Prostate gland (tissue), 2 donors: ENCODE results near the gene ZNF189. TPM values are rescaled to one million over a fixed set of nuclear protein-coding genes. Genes with fewer than 3 reads are reported as not detected.

Experiments
- DNase-seq: peaks from one replicate; pipeline ENCODE4 v3.0.0-alpha.2; 2019; ENCODE audit warnings: low spot score
- H3K27ac ChIP-seq, 2 donors: fragments of 200-600 bp; sonication (generic); 2 replicates each; pipeline ENCODE4 v1.5.1; 2017 to 2019
- H3K27me3 ChIP-seq: fragments of 200-600 bp; sonication (generic); replicated peaks from 2 replicates; pipeline ENCODE4 v1.5.1; 2019; ENCODE audit not compliant: insufficient read depth
- H3K36me3 ChIP-seq, 2 donors: fragments of 200-600 bp; sonication (generic); 1 replicate in 1 of 2; 2 replicates in 1 of 2; pipeline versions ENCODE4 v1.5.1 to v1.8.1; 2017 to 2019
- H3K4me1 ChIP-seq: fragments of 200-600 bp; sonication (generic); replicated peaks from 2 replicates; pipeline ENCODE4 v1.5.1; 2019
- H3K4me3 ChIP-seq, 2 donors: fragments of 200-600 bp; sonication (generic); 2 replicates each; pipeline ENCODE4 v1.5.1; 2017 to 2019
- H3K9me3 ChIP-seq: fragments of 200-600 bp; sonication (generic); 2 replicates; pipeline ENCODE4 v1.5.1; 2017
- POLR2A ChIP-seq: fragments of 450-650 bp; IDR thresholded peaks from one replicate; pipeline ENCODE4 v1.6.1; 2016; ENCODE audit warnings: antibody characterized with exemption, mild to moderate bottlenecking
- POLR2AphosphoS5 ChIP-seq: sonication (generic); formaldehyde crosslinking; IDR thresholded peaks from one replicate; pipeline ENCODE4 v1.6.1; 2017; ENCODE audit warnings: antibody characterized with exemption
- WGBS: methylation state at CpG from one replicate; pipeline ENCODE4 v1.1.5; 2018; 5-methylcytosine and 5-hydroxymethylcytosine counted together
- intact Hi-C: fragments of 100-400 bp; cut with DNase I; formaldehyde crosslinking; loops from one replicate; pipeline ENCODE4 v1.14.2; 2022
- total RNA-seq, 2 donors: library from RNA; depleted of rRNA; stranded (reverse); fragments of >200 nt; gene quantifications; one replicate each; pipeline ENCODE4 v1.1.0, GENCODE V29; 2016
- TF ChIP-seq, protein P1 (sequence below), 4 experiments: fragments of 200-600 bp in 2 of 4; fragments of 450-650 bp in 2 of 4; sonication (generic) in 2 of 4; IDR thresholded peaks; 1 replicate in 3 of 4; 2 replicates in 1 of 4; pipeline ENCODE4 v1.5.1; 2016 to 2019; ENCODE audit warnings: antibody characterized with exemption in 4 of 4, mild to moderate bottlenecking in 2 of 4, moderate library complexity in 2 of 4

The ZNF189 gene
- total RNA-seq, 2 donors from 2014 or later, result 20.9 to 31.4 TPM

DNA sequence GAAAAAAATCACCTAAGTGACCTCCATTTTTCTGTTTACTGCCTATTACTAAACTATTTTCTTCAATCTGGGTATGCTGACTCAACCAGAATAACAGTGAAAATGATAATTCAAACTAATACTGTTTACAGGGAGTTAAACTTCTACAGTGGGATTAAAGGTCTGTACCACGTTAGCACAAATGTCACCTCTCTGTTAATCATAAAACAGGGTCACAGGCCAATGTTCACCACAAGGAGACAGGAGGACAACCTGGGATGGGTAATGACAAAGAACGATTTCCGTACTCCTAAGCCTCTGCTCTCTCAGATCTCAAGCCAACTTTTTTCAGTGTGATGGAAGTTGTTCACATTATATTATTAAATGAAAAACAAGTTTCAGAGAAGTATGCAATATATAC is 34.6 kb downstream of the ZNF189 start:
- 42% methylated on average over 3 of the region's 3 CpGs for WGBS
- no peaks in the 10 kb centered on the region for H3K27me3 ChIP-seq
- no peak for DNase-seq
- TF ChIP-seq POLR2AphosphoS5 (no peak), POLR2A (no peak)
- H3K4me1 ChIP-seq, result no peaks in the 10 kb centered on the region
- no peak overlapping the region for H3K27ac ChIP-seq
- H3K36me3 ChIP-seq, result no peaks in the 10 kb centered on the region
- no peak overlapping the region for H3K4me3 ChIP-seq
- no peaks in the 10 kb centered on the region for H3K9me3 ChIP-seq
- intact Hi-C loops, result no loop called here

DNA sequence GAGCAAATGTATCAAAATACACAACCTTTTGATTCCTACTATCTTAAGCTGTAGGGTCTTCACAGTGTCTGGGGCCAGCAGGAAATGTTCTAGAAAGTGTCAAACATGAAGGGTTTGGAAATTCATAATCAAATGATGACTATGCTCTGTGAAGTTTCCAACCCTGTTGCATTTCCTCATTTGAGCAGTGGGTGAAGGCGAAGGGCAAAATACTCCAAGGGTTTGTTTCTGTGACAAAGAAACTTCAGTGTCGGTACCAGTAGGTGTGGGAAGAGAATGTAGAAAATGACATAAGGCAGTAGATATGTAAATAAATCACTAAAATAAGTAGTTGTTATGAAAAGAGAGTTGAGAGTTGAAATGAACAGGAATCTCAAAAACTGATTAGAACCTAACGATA is 36.3 kb downstream of the ZNF189 start:
- Histone ChIP-seq H3K4me1 (no peaks in the 10 kb centered on the region), H3K4me3 (no peak overlapping the region), H3K36me3 (no peaks in the 10 kb centered on the region), H3K9me3 (no peaks in the 10 kb centered on the region), H3K27me3 (no peaks in the 10 kb centered on the region), H3K27ac (no peak overlapping the region)
- DNase-seq, result no peak
- intact Hi-C loops, result no loop called here
- TF ChIP-seq, protein P1, sequence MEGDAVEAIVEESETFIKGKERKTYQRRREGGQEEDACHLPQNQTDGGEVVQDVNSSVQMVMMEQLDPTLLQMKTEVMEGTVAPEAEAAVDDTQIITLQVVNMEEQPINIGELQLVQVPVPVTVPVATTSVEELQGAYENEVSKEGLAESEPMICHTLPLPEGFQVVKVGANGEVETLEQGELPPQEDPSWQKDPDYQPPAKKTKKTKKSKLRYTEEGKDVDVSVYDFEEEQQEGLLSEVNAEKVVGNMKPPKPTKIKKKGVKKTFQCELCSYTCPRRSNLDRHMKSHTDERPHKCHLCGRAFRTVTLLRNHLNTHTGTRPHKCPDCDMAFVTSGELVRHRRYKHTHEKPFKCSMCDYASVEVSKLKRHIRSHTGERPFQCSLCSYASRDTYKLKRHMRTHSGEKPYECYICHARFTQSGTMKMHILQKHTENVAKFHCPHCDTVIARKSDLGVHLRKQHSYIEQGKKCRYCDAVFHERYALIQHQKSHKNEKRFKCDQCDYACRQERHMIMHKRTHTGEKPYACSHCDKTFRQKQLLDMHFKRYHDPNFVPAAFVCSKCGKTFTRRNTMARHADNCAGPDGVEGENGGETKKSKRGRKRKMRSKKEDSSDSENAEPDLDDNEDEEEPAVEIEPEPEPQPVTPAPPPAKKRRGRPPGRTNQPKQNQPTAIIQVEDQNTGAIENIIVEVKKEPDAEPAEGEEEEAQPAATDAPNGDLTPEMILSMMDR (IDR thresholded peaks at IDR 0.05), result no peak
- TF ChIP-seq POLR2A, result no peak
- no peak for TF ChIP-seq POLR2AphosphoS5
- WGBS, result 80% methylated on average over 3 of the region's 3 CpGs

DNA sequence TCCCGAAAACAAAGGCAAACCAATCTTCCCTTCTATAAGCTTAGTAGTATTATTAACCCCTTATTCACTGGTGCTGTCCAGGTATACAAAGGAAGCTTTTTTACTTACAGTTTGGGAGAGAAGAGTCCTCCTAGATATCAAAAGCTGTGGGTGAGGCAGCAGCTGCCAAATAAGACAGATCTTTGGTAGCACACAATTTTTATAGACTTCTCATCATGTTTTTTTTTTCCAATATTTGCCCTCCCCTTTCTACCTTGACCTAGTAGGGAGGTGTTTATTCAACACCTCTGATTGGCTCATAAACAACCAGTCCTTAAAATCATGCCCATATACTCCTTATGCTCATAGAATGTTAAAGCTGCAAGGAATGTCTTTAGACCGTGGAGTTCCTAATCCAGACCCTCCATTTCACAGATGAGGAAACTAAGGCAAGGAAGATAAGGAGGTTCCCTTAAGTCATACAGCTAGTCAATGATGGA is 37.0 kb downstream of the ZNF189 start, which contains the start of gene ALDOB:
Gene ALDOB (minus strand): TSS at position 174 of the 479 bp plus-strand sequence. CDS start 4,887 bp downstream, outside the sequence.
- 66% methylated on average over 2 of the region's 2 CpGs for WGBS
- Histone ChIP-seq H3K4me3 (no peak within 1 kb of the TSS), H3K36me3 (no peaks in the 10 kb centered on the region), H3K9me3 (no peaks in the 10 kb centered on the region), H3K4me1 (no peaks in the 10 kb centered on the region), H3K27ac (no peak within 1 kb of the TSS), H3K27me3 (no peaks in the 10 kb centered on the region)
- no peak for DNase-seq
- intact Hi-C loops, result no loop called here
- TF ChIP-seq POLR2AphosphoS5 (no peak), POLR2A (no peak)
- TF ChIP-seq, protein P1 (IDR thresholded peaks at IDR 0.05), result no peak

DNA sequence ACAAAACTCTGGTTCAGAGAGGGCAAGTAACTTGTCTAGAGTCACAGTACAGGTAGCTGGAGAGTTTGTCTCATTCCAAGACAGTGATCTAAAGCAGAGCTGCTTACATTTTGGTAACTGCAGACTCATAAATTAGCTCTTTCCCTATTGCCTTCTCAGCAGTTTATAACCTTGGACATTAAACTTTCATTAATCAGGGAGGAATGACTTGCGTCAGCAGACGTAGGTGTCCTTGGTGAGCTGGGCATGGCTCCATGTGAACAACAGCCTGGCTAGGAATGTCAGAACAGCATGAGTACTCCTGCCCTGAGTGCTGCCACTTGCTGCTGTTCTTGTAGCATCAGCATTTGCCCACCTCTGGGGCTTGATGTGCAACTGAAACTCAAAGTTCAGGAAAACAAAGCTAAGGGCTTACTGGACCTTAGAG is 39.2 kb downstream of the ZNF189 start:
- 18% methylated on average over 2 of the region's 2 CpGs for WGBS
- no peak for DNase-seq
- TF ChIP-seq POLR2AphosphoS5, result no peak
- TF ChIP-seq, protein P1 (IDR thresholded peaks at IDR 0.05), result no peak
- TF ChIP-seq POLR2A, result no peak
- Histone ChIP-seq H3K27me3 (no peaks in the 10 kb centered on the region), H3K36me3 (no peaks in the 10 kb centered on the region), H3K9me3 (no peaks in the 10 kb centered on the region), H3K4me1 (no peaks in the 10 kb centered on the region), H3K27ac (no peak overlapping the region), H3K4me3 (no peak overlapping the region)
- intact Hi-C loops, result no loop called here

DNA sequence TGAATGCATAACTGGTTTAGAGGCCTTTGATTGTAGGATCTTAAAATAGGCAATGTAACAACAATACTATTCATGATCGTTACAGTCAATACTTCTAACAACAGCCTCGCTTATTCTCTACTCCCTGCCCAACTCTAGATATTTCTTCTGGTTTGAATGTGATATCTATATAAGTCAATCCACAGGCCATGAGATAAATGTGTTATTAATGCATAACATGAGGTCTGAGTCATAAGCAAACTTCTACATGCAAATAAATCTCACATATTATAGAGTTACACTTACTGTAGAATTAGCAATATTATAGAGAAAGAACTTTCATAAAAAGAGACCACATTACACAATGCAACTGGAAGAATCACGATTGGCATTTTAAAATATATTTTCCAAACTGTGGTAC is 39.9 kb downstream of the ZNF189 start:
- 82% methylated on average over 3 of the region's 3 CpGs for WGBS
- Histone ChIP-seq H3K9me3 (no peaks in the 10 kb centered on the region), H3K27me3 (no peaks in the 10 kb centered on the region), H3K27ac (no peak overlapping the region), H3K36me3 (no peaks in the 10 kb centered on the region), H3K4me1 (no peaks in the 10 kb centered on the region), H3K4me3 (no peak overlapping the region)
- intact Hi-C loops, result no loop called here
- DNase-seq, result no peak
- TF ChIP-seq POLR2A (no peak), POLR2AphosphoS5 (no peak)
- TF ChIP-seq, protein P1 (IDR thresholded peaks at IDR 0.05), result no peak
